Mesendoderm (in vitro differentiated cells): ENCODE measurements around the gene MORN5.
"Not testable (repeated sequence)": the region's sequence is repeated elsewhere in the genome, so short reads cannot be mapped to it uniquely, and the experiment has no call there.

Experiments
- DNase-seq: peaks from one replicate; pipeline ENCODE4 v3.0.0; 2013
- H2AK5ac ChIP-seq: 2 replicates; pipeline ENCODE4 v1.6.1; 2013; ENCODE audit warnings: low read length, inconsistent platforms
- H2BK120ac ChIP-seq: 2 replicates; pipeline ENCODE4 v1.6.1; 2013; ENCODE audit warnings: low read depth, mild to moderate bottlenecking, low read length, moderate library complexity, mixed read lengths
- H2BK15ac ChIP-seq: replicated peaks from 2 replicates; pipeline ENCODE4 v1.6.1; 2013; ENCODE audit warnings: low read depth, mild to moderate bottlenecking, moderate library complexity
- H2BK5ac ChIP-seq: 2 replicates; pipeline ENCODE4 v1.6.1; 2013; ENCODE audit warnings: low read length, inconsistent platforms
- H3K18ac ChIP-seq: 2 replicates; pipeline ENCODE4 v1.6.1; 2013; ENCODE audit warnings: mild to moderate bottlenecking, low read length, mixed read lengths
- H3K23ac ChIP-seq: one replicate; pipeline ENCODE4 v1.6.1; 2013; ENCODE audit warnings: low read length
- H3K27ac ChIP-seq: 2 replicates; pipeline ENCODE4 v1.5.1; 2013; ENCODE audit warnings: low read depth, mild to moderate bottlenecking, inconsistent platforms, low read length, moderate library complexity
- H3K27me3 ChIP-seq: 2 replicates; pipeline ENCODE4 v1.6.1; 2013; ENCODE audit warnings: low read length, control low read depth, mild to moderate bottlenecking, inconsistent platforms; ENCODE audit not compliant: insufficient read depth, poor library complexity
- H3K36me3 ChIP-seq: 2 replicates; pipeline ENCODE4 v1.6.1; 2013; ENCODE audit warnings: low read length, inconsistent platforms; ENCODE audit not compliant: control insufficient read depth, insufficient read depth
- H3K4ac ChIP-seq: one replicate; pipeline ENCODE4 v1.6.1; 2013; ENCODE audit warnings: low read depth, mild to moderate bottlenecking, low read length, moderate library complexity
- H3K4me1 ChIP-seq: 2 replicates; pipeline ENCODE4 v1.6.1; 2013; ENCODE audit warnings: low read depth, low read length, inconsistent platforms; ENCODE audit not compliant: control insufficient read depth
- H3K4me2 ChIP-seq: 2 replicates; pipeline ENCODE4 v1.6.1; 2013; ENCODE audit warnings: low read length
- H3K4me3 ChIP-seq: 2 replicates; pipeline ENCODE4 v1.5.1; 2013; ENCODE audit warnings: mild to moderate bottlenecking, low read length
- H3K56ac ChIP-seq: one replicate; pipeline ENCODE4 v1.6.1; 2013; ENCODE audit warnings: low read length
- H3K79me1 ChIP-seq: 2 replicates; pipeline ENCODE4 v1.6.1; 2013; ENCODE audit warnings: low read length, inconsistent platforms
- H3K79me2 ChIP-seq: 2 replicates; pipeline ENCODE4 v1.6.1; 2013; ENCODE audit warnings: mild to moderate bottlenecking, low read length; ENCODE audit not compliant: control insufficient read depth, insufficient read depth
- H3K9ac ChIP-seq: 2 replicates; pipeline ENCODE4 v1.6.1; 2013; ENCODE audit warnings: low read length, inconsistent platforms
- H4K5ac ChIP-seq: one replicate; pipeline ENCODE4 v1.6.1; 2013; ENCODE audit warnings: low read length
- H4K8ac ChIP-seq: one replicate; pipeline ENCODE4 v1.6.1; 2013; ENCODE audit warnings: low read depth, mild to moderate bottlenecking, control low read depth, low read length, moderate library complexity
- WGBS: extraction: QIAGEN DNeasy Blood & Tissue Kit; methylation state at CpG from one replicate; pipeline ENCODE4 v1.1.7; 2013; ENCODE audit warnings: low lambda C conversion rate, missing lambda C conversion rate; ENCODE audit not compliant: insufficient coverage; ENCODE audit errors: extremely low coverage; 5-methylcytosine and 5-hydroxymethylcytosine counted together

MORN5 gene

GRCh38 chr9:122115176-122116035 is 44.3 kb upstream of the MORN5 start:
- Histone ChIP-seq H3K4me1 (no peaks in the 10 kb centered on the region), H3K18ac (no peak overlapping the region), H3K36me3 (no peaks in the 10 kb centered on the region), H4K5ac (no peak overlapping the region), H4K8ac (no peak overlapping the region), H3K56ac (peak overlapping the region; percentile 25), H3K27ac (no peak overlapping the region), H2AK5ac (no peak overlapping the region), H3K27me3 (no peaks in the 10 kb centered on the region), H2BK5ac (no peak overlapping the region), H3K79me1 (no peaks in the 10 kb centered on the region), H3K79me2 (no peaks in the 10 kb centered on the region), H3K4me2 (no peak overlapping the region), H2BK120ac (no peak overlapping the region), H2BK15ac (no peak overlapping the region), H3K9ac (no peak overlapping the region), H3K4ac (no peak overlapping the region), H3K23ac (no peak overlapping the region), H3K4me3 (no peak overlapping the region)
- DNase-seq = no peak
- no CpG with 5 or more reads among the region's 12 CpGs for WGBS

GRCh38 chr9:122116040-122116439 is 43.7 kb upstream of the MORN5 start:
- no peaks in the 10 kb centered on the region for H3K79me1 ChIP-seq
- H2BK5ac ChIP-seq = no peak overlapping the region
- H3K4me1 ChIP-seq = no peaks in the 10 kb centered on the region
- H2BK15ac ChIP-seq = no peak overlapping the region
- H3K4me3 ChIP-seq = no peak overlapping the region
- H3K27me3 ChIP-seq = no peaks in the 10 kb centered on the region
- H3K27ac ChIP-seq = no peak overlapping the region
- H3K9ac ChIP-seq = no peak overlapping the region
- WGBS = no CpG with 5 or more reads among the region's 4 CpGs
- H3K23ac ChIP-seq = no peak overlapping the region
- H2AK5ac ChIP-seq = no peak overlapping the region
- H4K8ac ChIP-seq = no peak overlapping the region
- H3K18ac ChIP-seq = no peak overlapping the region
- no peaks in the 10 kb centered on the region for H3K36me3 ChIP-seq
- H4K5ac ChIP-seq = no peak overlapping the region
- H2BK120ac ChIP-seq = no peak overlapping the region
- no peaks in the 10 kb centered on the region for H3K79me2 ChIP-seq
- peak overlapping the region; percentile 31 for H3K56ac ChIP-seq
- peak; percentile 84 for DNase-seq
- no peak overlapping the region for H3K4ac ChIP-seq
- no peak overlapping the region for H3K4me2 ChIP-seq

- H3K79me2 ChIP-seq = no peaks in the 10 kb centered on the region
- H3K4ac ChIP-seq = no peak overlapping the region
- H3K4me2 ChIP-seq = no peak overlapping the region
- no peak overlapping the region for H2BK120ac ChIP-seq
- no peaks in the 10 kb centered on the region for H3K4me1 ChIP-seq
- no peak for DNase-seq
- H4K8ac ChIP-seq = no peak overlapping the region
- no peak overlapping the region for H2AK5ac ChIP-seq
- WGBS = no CpG with 5 or more reads among the region's 10 CpGs
- no peak overlapping the region for H3K27ac ChIP-seq
- no peak overlapping the region for H4K5ac ChIP-seq
- no peak overlapping the region for H3K18ac ChIP-seq
- H3K56ac ChIP-seq = peak overlapping the region; percentile 31
- no peaks in the 10 kb centered on the region for H3K27me3 ChIP-seq
- H3K23ac ChIP-seq = no peak overlapping the region
- no peak overlapping the region for H2BK15ac ChIP-seq
- H3K4me3 ChIP-seq = no peak overlapping the region
- no peak overlapping the region for H2BK5ac ChIP-seq
- H3K9ac ChIP-seq = no peak overlapping the region
- no peaks in the 10 kb centered on the region for H3K79me1 ChIP-seq
- no peaks in the 10 kb centered on the region for H3K36me3 ChIP-seq
Observed at GRCh38 chr9:122116448-122117173, 43.1 kb upstream of the MORN5 start.

GRCh38 chr9:122117241-122117640 is 42.5 kb upstream of the MORN5 start:
- H4K8ac ChIP-seq, H3K27ac ChIP-seq, H2BK5ac ChIP-seq, H4K5ac ChIP-seq, H2BK15ac ChIP-seq, H2BK120ac ChIP-seq, H2AK5ac ChIP-seq, H3K4me1 ChIP-seq, H3K27me3 ChIP-seq, H3K79me2 ChIP-seq, H3K9ac ChIP-seq, H3K4ac ChIP-seq, H3K4me3 ChIP-seq, H3K23ac ChIP-seq, H3K18ac ChIP-seq, H3K36me3 ChIP-seq, H3K56ac ChIP-seq, DNase-seq, H3K4me2 ChIP-seq, H3K79me1 ChIP-seq: not testable (repeated sequence)
- no CpG with 5 or more reads among the region's 9 CpGs for WGBS

GRCh38 chr9:122118343-122119165 is 41.2 kb upstream of the MORN5 start:
- Histone ChIP-seq H4K5ac (no peak overlapping the region), H3K27ac (no peak overlapping the region), H3K4me3 (no peak overlapping the region), H3K36me3 (no peaks in the 10 kb centered on the region), H3K23ac (no peak overlapping the region), H3K4me1 (no peaks in the 10 kb centered on the region), H3K27me3 (no peaks in the 10 kb centered on the region), H2AK5ac (no peak overlapping the region), H3K9ac (no peak overlapping the region), H3K79me1 (no peaks in the 10 kb centered on the region), H2BK120ac (no peak overlapping the region), H2BK5ac (no peak overlapping the region), H4K8ac (no peak overlapping the region), H3K4ac (no peak overlapping the region), H3K79me2 (no peaks in the 10 kb centered on the region), H3K56ac (no peak overlapping the region), H3K18ac (no peak overlapping the region), H2BK15ac (no peak overlapping the region), H3K4me2 (no peak overlapping the region)
- DNase-seq = no peak
- no CpG with 5 or more reads among the region's 5 CpGs for WGBS
